Naive thymus-derived CD8-positive, alpha-beta T cell (primary cell): ENCODE measurements around the gene TRPM4. TPM values are rescaled to one million over a fixed set of nuclear protein-coding genes. Genes with fewer than 3 reads are reported as not detected.
"Not testable (repeated sequence)": the region's sequence is repeated elsewhere in the genome, so short reads cannot be mapped to it uniquely, and the experiment has no call there.

Experiments
- ATAC-seq, 2 donors: fragments of 150-1000 bp; cut with Tn5 transposase in 1 of 2; sonication (Bioruptor Pico), chemical (Tn5 transposase) in 1 of 2; 1 replicate in 1 of 2; 2 replicates in 1 of 2; pipeline ENCODE4 v1.10.0; 2021; ENCODE audit warnings: mild to moderate bottlenecking in 2 of 2, moderate library complexity in 2 of 2
- POLR2A ChIA-PET: fragments of 350-600 bp; sonication (Branson Sonifier 250); formaldehyde crosslinking; loops from one replicate; lab custom pipeline; 2021; ENCODE audit warnings: antibody characterized with exemption; lab: Charles Lee
- DNase-seq, 10 donors: peaks; one replicate each; pipeline versions ENCODE4 v3.0.0 to v3.0.0-alpha.2; 2020 to 2022
- H3K27ac Mint-ChIP-seq, 10 donors: one replicate each; pipeline ENCODE4 v1.8.0; 2020 to 2022; ENCODE audit warnings: mild to moderate bottlenecking in 10 of 10, mixed read lengths in 10 of 10, moderate library complexity in 4 of 10, inconsistent platforms in 1 of 10
- H3K27me3 Mint-ChIP-seq, 5 donors: one replicate each; pipeline ENCODE4 v1.8.0; 2021 to 2022; ENCODE audit warnings: mixed read lengths in 5 of 5
- H3K36me3 Mint-ChIP-seq, 3 donors: one replicate each; pipeline ENCODE4 v1.8.0; 2020 to 2022; ENCODE audit warnings: mixed read lengths in 3 of 3, mild to moderate bottlenecking in 2 of 3, inconsistent platforms in 1 of 3
- H3K4me1 Mint-ChIP-seq, 4 donors: one replicate each; pipeline ENCODE4 v1.8.0; 2021 to 2022; ENCODE audit warnings: mixed read lengths in 4 of 4
- H3K4me3 Mint-ChIP-seq, 10 donors: one replicate each; pipeline ENCODE4 v1.8.0; 2020 to 2022; ENCODE audit warnings: mild to moderate bottlenecking in 10 of 10, mixed read lengths in 10 of 10, moderate library complexity in 6 of 10, inconsistent platforms in 1 of 10
- H3K9me3 Mint-ChIP-seq, 9 donors: one replicate each; pipeline ENCODE4 v1.8.0; 2020 to 2022; ENCODE audit warnings: mixed read lengths in 9 of 9, mild to moderate bottlenecking in 3 of 9, inconsistent platforms in 1 of 9, moderate library complexity in 1 of 9
- polyA plus RNA-seq, 3 donors: library from polyadenylated mRNA; unstranded; fragments of 300-500 nt; fragmentation: Illumina TruSeq; gene quantifications; one replicate each; pipeline ENCODE4 v1.2.3, GENCODE V29; 2021
- total RNA-seq, 8 experiments: library from RNA in 2 of 8; stranded (reverse) in 2 of 8; gene quantifications; one replicate each; pipeline ENCODE4 v1.2.3 and lab custom pipeline; 2021 to 2026

Gene TRPM4
- total and polyA plus RNA-seq, 5 experiments from 2014 or later = not detected

DNA sequence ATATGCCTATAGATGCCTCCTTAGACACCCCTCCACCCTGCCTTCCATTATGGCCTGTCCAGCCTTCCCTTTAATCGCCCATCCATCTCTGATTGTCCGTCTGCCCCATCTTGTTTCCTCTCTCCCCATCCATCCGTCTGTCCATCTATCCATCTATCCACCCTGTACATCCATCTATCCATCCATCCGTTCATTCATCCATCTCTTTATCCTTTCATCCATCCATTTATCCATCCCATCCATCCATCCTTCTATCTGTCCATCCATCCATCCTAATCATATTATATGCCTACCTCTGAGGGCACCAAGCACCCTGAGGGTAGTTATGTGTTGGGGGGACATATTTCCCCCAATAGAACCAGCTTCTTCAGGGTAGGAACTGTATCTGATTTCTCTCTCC is 23.1 kb downstream of the TRPM4 start:
- POLR2A ChIA-PET = interaction anchor here (0.6 kb wide), 1 partner anchor 279 kb away, joined by 3 read pairs; no protein-coding TSS in a partner anchor
- Mint-ChIP-seq H3K27ac (peak overlapping the region in 1 of 10 donors; percentile 21), H3K4me3 (no peak overlapping the region), H3K27me3 (peaks cover 0 to 13% (median 2%) of the 10 kb centered on the region in 5 donors), H3K4me1 (peaks cover 0 to 4% (median 2%) of the 10 kb centered on the region in 4 donors), H3K9me3 (peaks cover 2 to 27% (median 12%) of the 10 kb centered on the region in 9 donors), H3K36me3 (peaks cover 2 to 7% (median 6%) of the 10 kb centered on the region in 3 donors)
- DNase-seq (no peak), ATAC-seq (no peak)

GRCh38 chr19:49182010-49182847 is 24.6 kb downstream of the TRPM4 start:
- ATAC-seq, H3K27ac Mint-ChIP-seq, H3K36me3 Mint-ChIP-seq, H3K27me3 Mint-ChIP-seq, POLR2A ChIA-PET, H3K4me3 Mint-ChIP-seq, DNase-seq, H3K4me1 Mint-ChIP-seq: not testable (repeated sequence)
- H3K9me3 Mint-ChIP-seq = peaks cover 2 to 34% (median 14%) of the 10 kb centered on the region in 9 donors

DNA sequence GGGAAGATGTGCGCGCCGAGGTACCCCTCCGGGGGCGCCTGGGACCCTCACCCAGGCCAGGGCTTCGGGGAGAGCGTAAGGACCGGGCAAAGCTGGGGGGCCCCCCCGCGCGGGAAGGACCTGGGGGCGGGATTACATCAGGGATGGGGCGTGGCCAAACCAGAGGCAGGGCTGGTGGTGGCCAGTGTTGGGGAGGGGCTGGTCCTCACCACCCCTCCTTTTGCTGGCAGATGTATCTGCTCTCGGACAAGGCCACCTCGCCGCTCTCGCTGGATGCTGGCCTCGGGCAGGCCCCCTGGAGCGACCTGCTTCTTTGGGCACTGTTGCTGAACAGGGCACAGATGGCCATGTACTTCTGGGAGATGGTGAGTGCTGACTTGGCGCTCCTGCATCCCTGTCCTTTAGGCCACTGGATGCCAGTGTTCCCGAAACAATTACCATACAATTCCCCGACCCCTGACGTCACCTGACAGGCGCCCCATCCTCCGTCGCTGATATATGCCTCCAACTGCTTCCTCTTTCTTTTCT is 25.3 kb downstream of the TRPM4 start:
- H3K4me3 Mint-ChIP-seq = no peak overlapping the region
- peaks cover 2 to 34% (median 14%) of the 10 kb centered on the region in 9 donors for H3K9me3 Mint-ChIP-seq
- H3K4me1 Mint-ChIP-seq = no peaks in the 10 kb centered on the region
- POLR2A ChIA-PET = no interaction called here
- no peak overlapping the region for H3K27ac Mint-ChIP-seq
- H3K36me3 Mint-ChIP-seq = peaks cover 2 to 7% (median 6%) of the 10 kb centered on the region in 3 donors
- ATAC-seq (no peak), DNase-seq (no peak)
- peaks cover 0 to 9% (median 0%) of the 10 kb centered on the region in 5 donors for H3K27me3 Mint-ChIP-seq

DNA sequence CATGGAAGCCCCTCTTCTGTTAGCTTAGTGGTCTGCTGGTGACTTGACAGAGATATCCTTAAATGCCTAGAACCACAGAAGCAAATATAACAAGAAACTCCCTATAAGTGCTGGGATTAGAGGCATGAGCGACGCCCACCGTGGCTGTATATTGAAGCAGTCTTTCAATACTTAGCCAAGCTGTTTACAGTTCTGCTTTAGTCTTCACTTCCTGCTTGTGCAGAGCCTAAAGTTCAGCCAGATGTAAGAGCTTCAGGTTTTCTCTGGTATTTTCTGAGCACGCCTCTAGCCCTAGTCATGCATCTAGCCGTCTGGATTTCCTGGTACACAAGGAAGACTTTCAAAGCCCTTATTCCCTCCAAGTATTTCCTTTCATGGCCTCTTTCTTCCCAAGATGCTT is 28.5 kb downstream of the TRPM4 start:
- DNase-seq = no peak
- ATAC-seq = no peak
- Mint-ChIP-seq H3K36me3 (peaks cover 2 to 7% (median 6%) of the 10 kb centered on the region in 3 donors), H3K9me3 (peaks cover 2 to 34% (median 14%) of the 10 kb centered on the region in 9 donors), H3K4me1 (peaks cover 3 to 17% (median 12%) of the 10 kb centered on the region in 4 donors), H3K27ac (no peak overlapping the region), H3K4me3 (no peak overlapping the region), H3K27me3 (peaks cover 0 to 3% (median 0%) of the 10 kb centered on the region in 5 donors)
- POLR2A ChIA-PET = no interaction called here

- POLR2A ChIA-PET = no interaction called here
- H3K4me1 Mint-ChIP-seq = peaks cover 3 to 17% (median 12%) of the 10 kb centered on the region in 4 donors
- DNase-seq (no peak), ATAC-seq (no peak)
- peaks cover 2 to 6% (median 4%) of the 10 kb centered on the region in 3 donors for H3K36me3 Mint-ChIP-seq
- no peak overlapping the region for H3K4me3 Mint-ChIP-seq
- peaks cover 0 to 3% (median 1%) of the 10 kb centered on the region in 5 donors for H3K27me3 Mint-ChIP-seq
- no peak overlapping the region for H3K27ac Mint-ChIP-seq
- H3K9me3 Mint-ChIP-seq = peaks cover 2 to 26% (median 9%) of the 10 kb centered on the region in 9 donors
Measured at GRCh38 chr19:49188626-49189200, 31.1 kb downstream of the TRPM4 start.

DNA sequence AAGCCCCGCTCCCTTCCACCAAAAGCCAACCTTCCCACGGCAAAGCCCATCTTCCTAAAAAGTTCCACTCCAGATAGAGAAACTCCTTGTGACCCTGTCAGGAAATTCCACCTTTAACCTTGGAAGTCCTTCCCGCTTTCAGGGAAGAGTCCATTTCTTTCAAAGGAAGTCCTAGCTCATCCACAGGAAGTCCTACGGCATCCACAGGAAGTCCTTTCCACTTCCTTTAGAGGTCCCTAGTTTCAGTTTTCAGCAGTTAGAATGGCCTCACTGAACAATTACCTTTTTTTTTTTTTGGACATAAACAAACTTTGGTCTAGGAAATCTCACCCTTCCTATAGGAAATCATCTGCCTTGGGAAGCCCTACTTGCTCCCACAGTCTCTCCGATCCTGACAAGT is 31.7 kb downstream of the TRPM4 start:
- peaks cover 0 to 21% (median 3%) of the 10 kb centered on the region in 9 donors for H3K9me3 Mint-ChIP-seq
- H3K4me3 Mint-ChIP-seq = no peak overlapping the region
- peaks cover 0 to under 1% (median 0%) of the 10 kb centered on the region in 3 donors for H3K36me3 Mint-ChIP-seq
- no peak overlapping the region for H3K27ac Mint-ChIP-seq
- no peak for DNase-seq
- no peak for ATAC-seq
- H3K4me1 Mint-ChIP-seq = peaks cover 3 to 17% (median 12%) of the 10 kb centered on the region in 4 donors
- peaks cover 0 to 7% (median 0%) of the 10 kb centered on the region in 5 donors for H3K27me3 Mint-ChIP-seq
- POLR2A ChIA-PET = interaction anchor here (0.6 kb wide), 1 partner anchor 29 kb away, joined by 3 read pairs; no protein-coding TSS in a partner anchor

GRCh38 chr19:49190781-49191180 is 33.2 kb downstream of the TRPM4 start:
- no peak for ATAC-seq
- H3K4me1 Mint-ChIP-seq = peaks cover 3 to 17% (median 12%) of the 10 kb centered on the region in 4 donors
- POLR2A ChIA-PET = no interaction called here

GRCh38 chr19:49193822-49194394 is 36.3 kb downstream of the TRPM4 start:
- ATAC-seq (no peak), DNase-seq (no peak)
- H3K27ac Mint-ChIP-seq = peak overlapping the region in 1 of 10 donors; percentile 55
- H3K4me3 Mint-ChIP-seq = no peak overlapping the region
- H3K27me3 Mint-ChIP-seq = peaks cover 0 to 9% (median 6%) of the 10 kb centered on the region in 5 donors
- peaks cover 0 to 5% (median 0%) of the 10 kb centered on the region in 9 donors for H3K9me3 Mint-ChIP-seq
- POLR2A ChIA-PET = no interaction called here
- H3K4me1 Mint-ChIP-seq = peaks cover 3 to 17% (median 11%) of the 10 kb centered on the region in 4 donors
- H3K36me3 Mint-ChIP-seq = no peaks in the 10 kb centered on the region

More at GRCh38 chr19:49190781-49191180, 33.2 kb downstream of the TRPM4 start:
- H3K27me3 Mint-ChIP-seq = peaks cover 0 to 7% (median 0%) of the 10 kb centered on the region in 5 donors
- no peak overlapping the region for H3K27ac Mint-ChIP-seq
- H3K9me3 Mint-ChIP-seq = peaks cover 0 to 9% (median 0%) of the 10 kb centered on the region in 9 donors
- no peaks in the 10 kb centered on the region for H3K36me3 Mint-ChIP-seq
- no peak for DNase-seq
- H3K4me3 Mint-ChIP-seq = no peak overlapping the region

DNA sequence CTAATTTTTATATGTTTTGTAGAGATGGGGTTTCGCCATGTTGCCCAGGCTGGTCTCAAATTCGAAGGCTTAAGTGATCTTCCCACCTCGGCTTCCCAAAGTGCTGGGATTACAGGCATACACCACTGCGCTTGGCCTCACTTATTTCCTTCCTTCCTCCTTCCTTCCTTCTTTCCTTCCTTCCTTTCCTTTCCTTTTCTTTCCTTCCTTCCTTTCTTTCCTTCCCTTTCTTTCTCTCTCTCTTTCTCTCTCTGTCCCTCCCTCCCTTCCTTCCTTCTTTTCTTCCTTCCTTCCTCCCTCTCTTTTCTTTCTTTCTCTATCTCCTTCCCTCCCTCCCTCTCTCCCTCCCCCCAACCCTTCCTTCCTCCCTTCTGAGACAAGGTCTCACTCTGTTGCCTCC is 36.8 kb downstream of the TRPM4 start:
- no peak for ATAC-seq
- Mint-ChIP-seq H3K27ac (no peak overlapping the region), H3K4me1 (peaks cover 3 to 14% (median 9%) of the 10 kb centered on the region in 4 donors), H3K27me3 (peaks cover 0 to 9% (median 6%) of the 10 kb centered on the region in 5 donors), H3K36me3 (no peaks in the 10 kb centered on the region), H3K9me3 (peaks cover 0 to 5% (median 0%) of the 10 kb centered on the region in 9 donors), H3K4me3 (no peak overlapping the region)
- DNase-seq = no peak
- POLR2A ChIA-PET = no interaction called here

DNA sequence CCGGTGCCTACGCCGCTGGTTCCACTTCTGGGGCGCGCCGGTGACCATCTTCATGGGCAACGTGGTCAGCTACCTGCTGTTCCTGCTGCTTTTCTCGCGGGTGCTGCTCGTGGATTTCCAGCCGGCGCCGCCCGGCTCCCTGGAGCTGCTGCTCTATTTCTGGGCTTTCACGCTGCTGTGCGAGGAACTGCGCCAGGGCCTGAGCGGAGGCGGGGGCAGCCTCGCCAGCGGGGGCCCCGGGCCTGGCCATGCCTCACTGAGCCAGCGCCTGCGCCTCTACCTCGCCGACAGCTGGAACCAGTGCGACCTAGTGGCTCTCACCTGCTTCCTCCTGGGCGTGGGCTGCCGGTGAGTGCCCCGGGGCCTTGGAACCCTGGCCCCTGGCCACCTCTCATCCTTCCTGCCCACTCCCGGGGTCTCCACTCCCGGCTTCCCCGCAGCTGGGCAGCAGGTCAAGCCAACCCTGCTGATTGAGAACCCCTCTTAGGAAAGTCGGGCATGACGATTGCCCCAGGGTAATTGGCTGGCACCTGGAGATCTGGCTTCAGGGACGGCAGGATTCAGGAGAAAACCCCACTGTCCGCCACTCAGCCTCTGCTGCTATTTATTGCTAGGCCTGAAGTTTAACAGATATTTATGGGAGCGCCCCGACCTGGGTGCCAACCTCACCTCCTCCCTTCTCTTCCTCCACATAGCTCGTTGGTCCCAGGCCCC is 39.1 kb downstream of the TRPM4 start:
- Mint-ChIP-seq H3K4me1 (peaks cover 0 to 3% (median 1%) of the 10 kb centered on the region in 4 donors), H3K36me3 (no peaks in the 10 kb centered on the region), H3K27ac (no peak overlapping the region), H3K27me3 (peaks cover 0 to 9% (median 5%) of the 10 kb centered on the region in 5 donors), H3K9me3 (peaks cover 0 to 2% (median 0%) of the 10 kb centered on the region in 9 donors), H3K4me3 (no peak overlapping the region)
- POLR2A ChIA-PET = no interaction called here
- ATAC-seq (no peak), DNase-seq (no peak)

- Mint-ChIP-seq H3K27me3 (peaks cover 0 to 9% (median 4%) of the 10 kb centered on the region in 5 donors), H3K27ac (no peak overlapping the region), H3K36me3 (no peaks in the 10 kb centered on the region), H3K4me1 (peaks cover 0 to 3% (median 1%) of the 10 kb centered on the region in 4 donors), H3K9me3 (no peaks in the 10 kb centered on the region), H3K4me3 (no peak overlapping the region)
- ATAC-seq = no peak
- POLR2A ChIA-PET = no interaction called here
- DNase-seq = no peak
Measured at GRCh38 chr19:49200238-49200862, 42.8 kb downstream of the TRPM4 start.
